ENCODE results near the gene NDEL1. TPM values are rescaled to one million over a fixed set of nuclear protein-coding genes. Genes with fewer than 3 reads are reported as not detected.

NDEL1 gene
- total and polyA plus RNA-seq, 2 experiments from 2014 or later, result 25.7 to 47.3 TPM

GRCh38 chr17:8410883-8411238, 24.8 kb upstream of the NDEL1 start:
- Histone ChIP-seq H3K27me3 (no peaks in the 10 kb centered on the region), H3K9me3 (ENCODE audit: low read depth) (no peaks in the 10 kb centered on the region), H3K4me1 (ENCODE audit: low read depth) (no peaks in the 10 kb centered on the region), H3K27ac (no peak overlapping the region), H3K36me3 (no peaks in the 10 kb centered on the region), H3K4me3 (no peak overlapping the region)
- DNase-seq (ENCODE audit: low read depth in 1 of 2, low spot score in 1 of 2), result no peak
- no peak for TF ChIP-seq CTCF (IDR thresholded peaks at IDR 0.05; ENCODE audit: low read depth, low read length)

- Histone ChIP-seq H3K4me3 (no peak overlapping the region), H3K4me1 (ENCODE audit: low read depth) (no peaks in the 10 kb centered on the region), H3K27ac (no peak overlapping the region), H3K9me3 (ENCODE audit: low read depth) (no peaks in the 10 kb centered on the region), H3K36me3 (no peaks in the 10 kb centered on the region), H3K27me3 (no peaks in the 10 kb centered on the region)
- no peak for DNase-seq (ENCODE audit: low read depth in 1 of 2, low spot score in 1 of 2)
- TF ChIP-seq CTCF (IDR thresholded peaks at IDR 0.05; ENCODE audit: low read depth, low read length), result no peak
Measured at GRCh38 chr17:8412089-8412488, 23.6 kb upstream of the NDEL1 start.

GRCh38 chr17:8413328-8413727, 22.4 kb upstream of the NDEL1 start:
- Histone ChIP-seq H3K4me3 (no peak overlapping the region), H3K27ac (no peak overlapping the region), H3K4me1 (ENCODE audit: low read depth) (no peaks in the 10 kb centered on the region), H3K9me3 (ENCODE audit: low read depth) (no peaks in the 10 kb centered on the region), H3K36me3 (no peaks in the 10 kb centered on the region), H3K27me3 (no peaks in the 10 kb centered on the region)
- no peak for TF ChIP-seq CTCF (IDR thresholded peaks at IDR 0.05; ENCODE audit: low read depth, low read length)
- DNase-seq (ENCODE audit: low read depth in 1 of 2, low spot score in 1 of 2), result no peak

GRCh38 chr17:8413938-8414337, 21.7 kb upstream of the NDEL1 start:
- Histone ChIP-seq H3K36me3 (no peaks in the 10 kb centered on the region), H3K9me3 (ENCODE audit: low read depth) (no peaks in the 10 kb centered on the region), H3K4me3 (no peak overlapping the region), H3K27me3 (no peaks in the 10 kb centered on the region), H3K4me1 (ENCODE audit: low read depth) (no peaks in the 10 kb centered on the region), H3K27ac (no peak overlapping the region)
- TF ChIP-seq CTCF (IDR thresholded peaks at IDR 0.05; ENCODE audit: low read depth, low read length), result no peak
- DNase-seq (ENCODE audit: low read depth in 1 of 2, low spot score in 1 of 2), result no peak

- peaks cover 10% of the 10 kb centered on the region for H3K4me1 ChIP-seq (ENCODE audit: low read depth)
- no peak for TF ChIP-seq CTCF (IDR thresholded peaks at IDR 0.05; ENCODE audit: low read depth, low read length)
Measured at GRCh38 chr17:8417806-8418205, 17.9 kb upstream of the NDEL1 start.

GRCh38 chr17:8418471-8418870, 17.2 kb upstream of the NDEL1 start:
- Histone ChIP-seq H3K4me3 (no peak overlapping the region), H3K27ac (no peak overlapping the region), H3K4me1 (ENCODE audit: low read depth) (peaks cover 10% of the 10 kb centered on the region), H3K36me3 (no peaks in the 10 kb centered on the region), H3K27me3 (no peaks in the 10 kb centered on the region), H3K9me3 (ENCODE audit: low read depth) (no peaks in the 10 kb centered on the region)
- no peak for DNase-seq (ENCODE audit: low read depth in 1 of 2, low spot score in 1 of 2)
- no peak for TF ChIP-seq CTCF (IDR thresholded peaks at IDR 0.05; ENCODE audit: low read depth, low read length)

More at GRCh38 chr17:8417806-8418205, 17.9 kb upstream of the NDEL1 start:
- Histone ChIP-seq H3K36me3 (no peaks in the 10 kb centered on the region), H3K27ac (no peak overlapping the region), H3K4me3 (no peak overlapping the region), H3K9me3 (ENCODE audit: low read depth) (no peaks in the 10 kb centered on the region), H3K27me3 (no peaks in the 10 kb centered on the region)
- DNase-seq (ENCODE audit: low read depth in 1 of 2, low spot score in 1 of 2), result no peak
